Astrocyte (in vitro differentiated cells and primary cell): ENCODE measurements around the gene TBX5. TPM values are rescaled to one million over a fixed set of nuclear protein-coding genes. Genes with fewer than 3 reads are reported as not detected.

ENCODE experiments used
- DNase-seq: peaks from one replicate; pipeline ENCODE4 v3.0.0-alpha.2; 2010; ENCODE audit warnings: low read depth
- FAIRE-seq: peaks from 2 replicates; lab custom pipeline; 2011; peaks lifted over from hg19 to GRCh38; lab: Jason Lieb, UNC
- H2AFZ ChIP-seq: 2 replicates; pipeline ENCODE4 v1.6.0; 2012; ENCODE audit warnings: low read depth, low read length, inconsistent platforms
- H3K27ac ChIP-seq: 2 replicates; pipeline ENCODE4 v1.5.1; 2011; ENCODE audit warnings: low read depth, low read length, inconsistent platforms
- H3K27me3 ChIP-seq: 2 replicates; pipeline ENCODE4 v1.6.0; 2011; ENCODE audit warnings: low read length, inconsistent platforms; ENCODE audit not compliant: insufficient read depth
- H3K36me3 ChIP-seq: 2 replicates; pipeline ENCODE4 v1.5.1; 2011; ENCODE audit warnings: low read length, inconsistent platforms; ENCODE audit not compliant: insufficient read depth
- H3K4me1 ChIP-seq: 2 replicates; pipeline ENCODE4 v1.5.1; 2011; ENCODE audit warnings: low read length, inconsistent platforms; ENCODE audit not compliant: insufficient read depth
- H3K4me2 ChIP-seq: 2 replicates; pipeline ENCODE4 v1.6.0; 2012; ENCODE audit warnings: low read length, inconsistent platforms
- H3K4me3 ChIP-seq: 2 replicates; pipeline ENCODE4 v1.5.1; 2011; ENCODE audit warnings: low read depth, mild to moderate bottlenecking, low read length, inconsistent platforms; ENCODE audit not compliant: insufficient read depth
- H3K79me2 ChIP-seq: 2 replicates; pipeline ENCODE4 v1.6.0; 2012; ENCODE audit warnings: mild to moderate bottlenecking, low read length, inconsistent platforms; ENCODE audit not compliant: insufficient read depth
- H3K9ac ChIP-seq: 2 replicates; pipeline ENCODE4 v1.6.0; 2012; ENCODE audit warnings: mild to moderate bottlenecking, low read length, inconsistent platforms
- H3K9me3 ChIP-seq: 2 replicates; pipeline ENCODE4 v1.5.1; 2012; ENCODE audit warnings: low read depth, mild to moderate bottlenecking, low read length, inconsistent platforms; ENCODE audit not compliant: insufficient read depth
- H4K20me1 ChIP-seq: 2 replicates; pipeline ENCODE4 v1.6.0; 2012; ENCODE audit warnings: low read length, inconsistent platforms; ENCODE audit not compliant: insufficient read depth
- H3K27ac Mint-ChIP-seq: one replicate; pipeline ENCODE4 v1.8.0; 2021; ENCODE audit warnings: mild to moderate bottlenecking, mixed read lengths; ENCODE audit not compliant: unreplicated experiment
- H3K27me3 Mint-ChIP-seq: one replicate; pipeline ENCODE4 v1.8.0; 2021; ENCODE audit warnings: low read depth, mixed read lengths; ENCODE audit not compliant: unreplicated experiment
- H3K36me3 Mint-ChIP-seq: one replicate; pipeline ENCODE4 v1.8.0; 2021; ENCODE audit warnings: low read depth, mixed read lengths; ENCODE audit not compliant: unreplicated experiment
- H3K4me1 Mint-ChIP-seq: one replicate; pipeline ENCODE4 v1.8.0; 2021; ENCODE audit warnings: low read depth, mixed read lengths; ENCODE audit not compliant: unreplicated experiment
- H3K4me3 Mint-ChIP-seq: one replicate; pipeline ENCODE4 v1.8.0; 2021; ENCODE audit warnings: mild to moderate bottlenecking, moderate library complexity, mixed read lengths; ENCODE audit not compliant: unreplicated experiment
- H3K9me3 Mint-ChIP-seq: one replicate; pipeline ENCODE4 v1.8.0; 2021; ENCODE audit warnings: mild to moderate bottlenecking, mixed read lengths; ENCODE audit not compliant: unreplicated experiment
- CTCF ChIP-seq: IDR thresholded peaks from 2 replicates; pipeline ENCODE4 v1.5.1; 2011; ENCODE audit warnings: low read depth, mild to moderate bottlenecking, inconsistent platforms, low read length, moderate library complexity; ENCODE audit not compliant: insufficient read depth
- EZH2 ChIP-seq: IDR thresholded peaks from 2 replicates; pipeline ENCODE4 v1.6.1; 2012; ENCODE audit warnings: mild to moderate bottlenecking, low read length, inconsistent platforms; ENCODE audit not compliant: insufficient read depth
- total RNA-seq: library from RNA; stranded (reverse); gene quantifications from 2 replicates; pipeline ENCODE4 v1.2.1, GENCODE V29; 2021

TBX5 gene
- total RNA-seq, 1 donor from 2014 or later, result not detected

- H3K4me2 ChIP-seq, result no peak overlapping the region
- Mint-ChIP-seq H3K9me3 (peaks cover 8% of the 10 kb centered on the region), H3K4me3 (no peak overlapping the region), H3K27ac (no peak overlapping the region), H3K36me3 (no peaks in the 10 kb centered on the region), H3K4me1 (peaks cover 6% of the 10 kb centered on the region), H3K27me3 (peaks cover 64% of the 10 kb centered on the region)
- H3K9ac ChIP-seq, result no peak overlapping the region
- no peak overlapping the region for H2AFZ ChIP-seq
- H4K20me1 ChIP-seq, result no peaks in the 10 kb centered on the region
- no peak overlapping the region for H3K4me3 ChIP-seq
- H3K9me3 ChIP-seq, result no peaks in the 10 kb centered on the region
- no peaks in the 10 kb centered on the region for H3K4me1 ChIP-seq
- H3K79me2 ChIP-seq, result no peaks in the 10 kb centered on the region
- H3K27me3 ChIP-seq, result no peaks in the 10 kb centered on the region
- no peaks in the 10 kb centered on the region for H3K36me3 ChIP-seq
- DNase-seq (no peak), FAIRE-seq (no peak)
- TF ChIP-seq CTCF (no peak), EZH2 (no peak)
- H3K27ac ChIP-seq, result no peak overlapping the region
These were observed 26.0 kb upstream of the TBX5 start for GRCh38 chr12:114431902-114432301.

GRCh38 chr12:114430306-114430705 lies 24.4 kb upstream of the TBX5 start:
- DNase-seq, result peak; percentile 40
- Histone ChIP-seq H3K9ac (no peak overlapping the region), H3K4me1 (no peaks in the 10 kb centered on the region), H2AFZ (no peak overlapping the region), H3K79me2 (no peaks in the 10 kb centered on the region), H3K36me3 (no peaks in the 10 kb centered on the region), H4K20me1 (no peaks in the 10 kb centered on the region), H3K4me3 (no peak overlapping the region), H3K9me3 (no peaks in the 10 kb centered on the region), H3K4me2 (no peak overlapping the region), H3K27me3 (no peaks in the 10 kb centered on the region), H3K27ac (no peak overlapping the region)
- H3K27me3 Mint-ChIP-seq, result peaks cover 65% of the 10 kb centered on the region
- H3K9me3 Mint-ChIP-seq, result peaks cover 3% of the 10 kb centered on the region
- no peak for TF ChIP-seq EZH2
- H3K27ac Mint-ChIP-seq, result no peak overlapping the region
- no peak overlapping the region for H3K4me3 Mint-ChIP-seq
- FAIRE-seq, result peak; percentile 72
- H3K4me1 Mint-ChIP-seq, result peaks cover 6% of the 10 kb centered on the region
- no peaks in the 10 kb centered on the region for H3K36me3 Mint-ChIP-seq

- H3K9me3 ChIP-seq, result no peaks in the 10 kb centered on the region
- H3K27me3 ChIP-seq, result no peaks in the 10 kb centered on the region
- H3K27ac ChIP-seq, result no peak overlapping the region
- Mint-ChIP-seq H3K9me3 (peaks cover 3% of the 10 kb centered on the region), H3K27ac (no peak overlapping the region), H3K4me3 (no peak overlapping the region), H3K4me1 (no peaks in the 10 kb centered on the region), H3K36me3 (no peaks in the 10 kb centered on the region), H3K27me3 (peaks cover 75% of the 10 kb centered on the region)
- H3K4me1 ChIP-seq, result no peaks in the 10 kb centered on the region
- H4K20me1 ChIP-seq, result no peaks in the 10 kb centered on the region
- no peak overlapping the region for H3K9ac ChIP-seq
- TF ChIP-seq EZH2, result no peak
- no peak for TF ChIP-seq CTCF
- H2AFZ ChIP-seq, result no peak overlapping the region
- H3K36me3 ChIP-seq, result no peaks in the 10 kb centered on the region
- H3K4me3 ChIP-seq, result no peak overlapping the region
- DNase-seq (no peak), FAIRE-seq (peak; percentile 83)
- H3K79me2 ChIP-seq, result no peaks in the 10 kb centered on the region
- no peak overlapping the region for H3K4me2 ChIP-seq
These were observed 19.2 kb upstream of the TBX5 start for GRCh38 chr12:114425031-114425626.
